GM18526 (cell line): ENCODE data around the gene CADPS.

ENCODE experiments used
- POLR2A ChIP-seq: IDR thresholded peaks from 3 replicates; pipeline ENCODE4 v1.6.1; 2011; ENCODE audit not compliant: insufficient read length; ENCODE audit errors: extremely low read depth

Gene CADPS

DNA sequence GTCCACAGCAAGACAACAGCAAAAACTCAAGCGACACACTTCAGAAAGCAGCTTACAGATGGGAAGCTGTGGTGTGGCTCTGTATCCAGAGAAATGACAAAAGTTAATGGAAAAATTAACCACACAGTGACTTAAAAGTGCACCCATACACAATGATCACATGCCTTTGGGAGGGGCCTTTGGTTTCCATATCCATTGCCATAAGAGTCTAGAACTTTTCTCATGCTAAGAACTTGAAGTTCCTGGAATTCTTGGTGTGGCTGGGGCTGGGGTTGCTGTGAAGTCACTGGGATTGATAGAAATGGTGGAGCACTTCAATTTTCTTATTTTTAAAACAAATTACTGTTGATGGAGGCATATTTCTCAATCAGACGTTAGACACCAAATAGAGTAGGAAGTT is 393.3 kb downstream of the CADPS start:
- TF ChIP-seq POLR2A, result no peak

DNA sequence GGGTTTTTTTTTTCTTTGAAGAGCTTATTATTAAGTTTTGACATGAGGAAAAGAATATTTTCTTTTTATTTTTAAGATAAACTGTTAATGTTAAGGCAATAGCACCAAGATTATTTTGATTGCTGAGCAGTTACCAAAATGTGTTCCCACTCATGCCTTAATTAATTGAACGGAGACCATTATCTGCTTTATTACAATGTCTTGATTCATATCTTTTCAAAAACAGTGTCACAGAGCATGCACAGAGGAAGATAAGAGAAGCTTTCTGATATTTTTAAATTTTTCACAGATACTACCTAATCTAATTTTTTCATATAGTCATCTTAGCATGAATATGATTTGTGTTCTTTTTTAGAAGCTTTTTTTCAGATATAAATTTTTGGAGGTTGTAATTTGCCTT is 395.2 kb downstream of the CADPS start:
- TF ChIP-seq POLR2A, result no peak

DNA sequence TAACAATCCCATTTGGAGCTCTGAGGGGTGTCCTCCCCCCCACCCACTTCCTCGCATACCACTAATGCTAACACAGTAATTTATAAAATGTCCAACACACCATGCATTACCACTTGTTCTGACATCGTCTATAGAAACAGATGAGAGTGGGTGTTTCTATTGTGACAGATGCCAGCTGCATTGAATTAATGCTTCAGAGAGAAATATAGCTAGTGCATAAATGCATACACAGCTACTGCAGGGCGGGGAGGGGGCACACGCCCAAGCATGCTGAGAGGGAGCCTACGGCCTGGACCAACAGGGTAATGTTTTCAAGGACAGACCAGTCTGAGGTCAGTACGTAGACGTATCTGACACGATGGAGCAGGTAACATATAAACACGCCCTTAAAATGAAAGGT is 395.9 kb downstream of the CADPS start:
- no peak for TF ChIP-seq POLR2A

DNA sequence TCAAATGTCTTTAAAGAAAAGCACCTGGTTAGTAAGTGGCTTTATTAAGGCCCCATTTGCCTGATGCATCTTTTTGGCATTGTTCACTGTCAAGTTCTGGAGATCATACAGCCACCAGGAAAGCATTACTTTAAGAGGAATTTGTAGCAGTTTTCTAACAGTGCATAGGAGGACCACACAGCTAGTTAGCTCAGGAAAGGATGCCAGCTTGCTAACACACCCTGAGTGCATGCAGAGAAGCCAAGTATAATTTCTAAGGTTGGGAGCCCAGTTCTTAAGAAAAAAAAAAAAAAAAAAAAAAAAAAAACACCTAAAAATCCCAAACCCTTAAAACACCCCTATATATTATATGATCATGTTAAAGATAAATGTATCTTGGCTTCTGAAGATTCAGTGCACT is 399.9 kb downstream of the CADPS start:
- no peak for TF ChIP-seq POLR2A

DNA sequence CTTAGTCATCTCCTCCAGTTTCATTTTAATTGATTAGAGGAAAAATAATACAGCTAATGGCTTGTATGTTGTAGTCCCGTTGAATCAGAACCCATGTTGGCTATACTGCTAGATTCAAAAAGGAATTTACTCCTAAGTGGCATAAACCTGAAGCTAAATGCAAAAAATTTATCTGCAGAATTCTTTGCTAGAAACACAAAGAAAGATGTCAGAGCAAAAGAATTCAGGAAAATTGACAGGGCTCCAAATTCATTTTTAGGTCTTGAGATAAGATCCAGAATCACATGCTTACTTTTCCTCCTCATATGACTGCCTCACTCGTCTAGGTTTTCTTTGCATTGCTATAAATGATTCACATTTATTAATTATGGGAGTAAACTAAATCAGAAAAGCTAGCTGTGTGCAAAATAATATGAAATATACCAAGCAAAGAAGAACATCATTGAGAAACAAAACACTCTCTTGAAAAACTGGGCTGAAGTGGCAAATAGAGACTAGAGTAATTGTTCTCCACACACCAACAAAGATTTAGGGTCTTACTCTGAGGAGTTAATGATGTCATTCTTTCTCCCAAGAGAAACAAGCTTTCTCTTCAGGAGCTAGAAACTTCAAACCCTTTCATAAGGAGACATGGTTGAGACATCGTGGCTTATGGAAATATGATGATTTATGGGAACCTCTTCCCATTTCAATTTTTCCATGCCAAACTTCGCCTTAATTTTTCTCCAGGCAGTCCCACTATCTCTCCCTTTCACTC is 407.1 kb downstream of the CADPS start:
- TF ChIP-seq POLR2A, result no peak

DNA sequence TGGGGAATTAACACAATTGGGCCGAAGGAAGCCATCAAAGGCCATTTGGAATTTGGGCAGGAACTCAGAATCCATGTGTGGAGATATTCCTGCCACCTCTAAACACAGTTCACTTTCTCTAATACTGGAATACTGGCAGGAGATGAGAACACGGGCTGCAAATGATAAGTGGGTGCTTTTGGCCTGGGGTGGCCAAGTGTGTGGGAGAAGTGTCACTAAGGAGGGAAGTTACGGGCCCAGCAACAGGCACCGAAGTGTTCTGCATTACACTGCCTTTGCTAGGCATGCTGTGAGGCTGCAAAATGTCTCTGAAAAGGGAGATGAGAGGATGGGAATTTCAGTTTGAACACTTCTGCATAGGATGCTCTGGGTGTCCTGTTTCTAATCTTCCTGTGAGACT is 412.4 kb downstream of the CADPS start:
- TF ChIP-seq POLR2A, result no peak

DNA sequence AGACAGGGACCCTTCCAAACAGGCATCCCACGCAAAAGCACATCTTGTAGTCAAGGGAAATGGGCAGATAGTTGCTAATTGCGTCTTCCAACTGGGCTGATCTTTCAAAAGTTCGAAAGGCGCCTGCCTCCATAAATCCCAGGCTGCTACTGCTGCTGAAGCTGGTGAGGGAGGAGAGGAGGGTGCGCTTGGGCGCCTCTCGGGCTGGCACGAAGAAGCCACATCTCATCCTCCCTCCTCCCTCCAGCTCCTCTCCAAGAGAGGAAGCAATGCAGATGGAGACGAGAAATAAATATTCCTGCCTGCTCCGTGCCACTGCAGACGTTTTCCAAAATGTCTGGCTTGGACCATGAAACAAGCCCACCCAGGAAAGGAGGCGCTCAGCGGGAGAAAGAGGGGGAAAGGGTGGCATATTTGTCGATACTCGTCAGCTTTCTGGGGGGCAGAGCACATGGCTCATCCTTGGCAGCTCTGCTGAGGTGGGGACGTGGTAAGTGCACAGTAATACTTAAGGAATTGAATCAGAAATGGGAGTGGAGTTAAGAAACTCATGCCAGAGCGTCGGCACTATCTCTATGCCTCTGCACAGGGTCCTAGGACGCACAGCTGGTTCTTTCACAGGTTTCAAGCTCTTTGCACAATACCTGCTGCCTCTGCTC is 413.0 kb downstream of the CADPS start:
- TF ChIP-seq POLR2A, result no peak

DNA sequence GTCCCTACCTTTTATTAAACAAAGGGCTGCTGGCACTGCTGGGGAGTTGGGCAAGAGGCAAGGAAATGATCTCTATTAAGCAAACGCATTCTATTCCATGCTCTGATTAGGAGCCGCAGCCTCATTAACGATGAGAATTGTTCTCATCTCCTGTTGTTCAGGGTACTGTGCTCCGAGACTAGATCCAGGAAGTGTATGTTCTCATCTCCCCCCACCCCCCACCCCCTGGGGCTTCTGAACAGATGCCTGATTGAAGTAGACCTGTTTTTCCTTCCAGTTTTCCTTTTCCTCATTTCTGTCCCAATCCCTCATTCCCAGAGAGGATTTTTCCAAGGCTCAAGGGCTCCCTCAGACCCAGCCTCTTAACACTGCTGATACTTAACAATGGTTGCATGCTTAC is 420.3 kb downstream of the CADPS start:
- no peak for TF ChIP-seq POLR2A

DNA sequence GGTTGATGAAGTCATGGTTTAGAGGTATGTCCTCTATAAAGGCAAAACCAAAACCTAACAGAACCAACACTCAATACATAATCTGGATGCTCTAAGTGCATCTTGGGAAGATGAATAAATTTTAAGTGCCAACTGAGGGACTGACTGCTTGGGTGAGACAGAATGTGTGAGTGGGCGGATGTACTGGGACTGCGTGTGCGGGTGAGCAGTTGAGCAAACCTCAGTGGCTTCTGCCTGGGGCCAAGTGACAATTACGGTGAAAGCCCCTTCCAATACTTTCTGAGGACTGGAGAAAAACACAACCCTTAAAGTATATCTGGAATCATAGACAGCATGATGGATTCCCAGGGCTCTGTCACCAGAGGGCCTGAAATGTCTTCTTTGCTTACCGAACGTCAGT is 421.8 kb downstream of the CADPS start:
- no peak for TF ChIP-seq POLR2A

DNA sequence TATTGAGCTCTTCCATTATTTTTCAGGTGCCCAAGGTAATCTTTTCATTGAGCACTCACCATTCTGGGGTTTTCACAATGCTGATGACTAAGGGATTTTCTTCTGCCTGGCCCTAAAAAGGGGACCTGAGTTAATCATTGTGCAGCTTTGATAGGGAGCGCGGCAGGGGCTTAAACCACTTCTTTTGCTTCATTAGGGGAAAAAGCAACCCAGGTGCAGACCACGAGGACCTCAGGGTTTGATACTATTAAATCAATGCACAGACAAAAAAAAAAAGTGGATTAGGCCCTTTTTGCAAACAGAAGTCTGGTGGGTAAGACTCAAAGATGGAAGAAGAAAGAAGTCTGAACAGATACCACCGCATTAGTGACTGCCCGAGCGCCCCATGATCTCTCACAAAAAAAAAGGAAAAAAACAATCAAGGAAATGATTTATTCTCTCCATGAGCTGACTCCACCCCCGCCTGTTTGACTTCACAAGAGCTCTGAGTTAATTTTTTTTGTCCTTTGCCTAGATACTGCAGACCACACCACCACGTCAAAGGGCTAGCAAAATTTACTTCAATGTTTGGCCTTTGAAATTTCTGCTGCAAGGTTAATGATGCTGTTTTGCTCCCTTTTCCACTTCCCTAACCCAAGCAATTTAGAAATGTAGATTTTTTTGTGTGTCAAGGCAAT is 423.9 kb downstream of the CADPS start:
- TF ChIP-seq POLR2A, result no peak

DNA sequence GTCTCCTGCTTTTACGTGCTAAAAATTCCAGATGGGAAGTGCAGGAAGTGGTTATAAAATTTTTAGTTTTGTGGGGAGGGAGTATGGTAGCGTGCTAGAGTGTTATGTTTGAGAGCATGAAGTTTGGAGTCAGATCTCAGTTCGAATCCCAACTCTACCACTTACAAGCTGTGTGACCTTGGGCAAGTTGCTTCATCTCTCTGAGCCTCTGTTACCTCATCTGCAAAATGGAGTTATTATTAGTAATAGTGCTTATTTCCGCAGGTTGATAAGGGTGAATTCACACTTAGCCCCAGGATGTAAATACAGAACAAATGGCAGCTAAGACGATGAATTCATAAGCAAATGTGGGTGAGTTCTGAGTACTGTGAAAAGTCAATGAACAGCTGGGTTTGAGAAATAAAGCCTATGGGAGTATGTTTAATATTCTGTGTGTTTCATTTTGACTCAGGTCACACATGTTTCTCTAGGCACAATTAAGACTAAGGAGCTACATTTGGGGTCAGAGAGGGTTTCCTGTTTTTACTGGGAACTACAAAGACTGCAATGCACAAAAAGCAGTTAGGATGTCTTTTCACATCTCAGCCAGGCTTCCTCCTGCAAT is 428.8 kb downstream of the CADPS start:
- TF ChIP-seq POLR2A, result no peak

DNA sequence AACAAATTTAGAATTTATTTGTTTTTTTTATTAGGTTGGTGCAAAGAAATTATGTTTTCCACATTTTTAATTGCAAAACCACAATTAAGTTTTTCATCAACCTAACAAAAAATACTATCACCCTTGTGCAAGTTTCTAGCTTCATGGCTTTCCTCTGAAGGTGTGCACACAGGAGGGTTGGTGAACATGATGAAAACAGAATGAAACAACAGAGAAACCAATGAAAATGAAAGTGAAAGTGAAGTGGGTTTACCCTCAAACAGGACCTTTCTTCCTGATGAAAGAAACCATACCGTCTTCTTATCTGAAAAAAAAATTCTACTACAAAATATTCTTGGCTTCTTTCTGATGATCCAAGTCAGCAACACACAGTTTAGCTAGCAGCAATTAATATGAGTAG is 429.9 kb downstream of the CADPS start:
- no peak for TF ChIP-seq POLR2A

DNA sequence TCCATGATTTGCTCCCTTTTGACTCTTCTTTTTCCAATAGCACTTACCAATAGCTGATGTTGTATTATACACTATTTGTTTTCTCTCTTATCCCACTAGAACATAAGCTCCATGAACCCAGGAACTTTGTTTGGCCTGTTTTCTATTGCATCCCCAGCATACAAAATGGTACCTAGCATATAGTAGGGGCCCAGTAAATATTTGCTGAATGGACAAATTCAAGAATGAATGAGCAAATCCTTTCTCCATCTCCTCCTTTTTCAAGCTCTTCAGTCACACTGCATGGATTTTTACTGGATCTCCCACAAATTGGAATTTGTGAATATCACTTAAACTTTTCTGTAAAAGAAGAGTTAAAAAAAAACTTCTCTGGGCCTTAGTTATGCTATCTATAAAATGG is 435.2 kb downstream of the CADPS start:
- no peak for TF ChIP-seq POLR2A

DNA sequence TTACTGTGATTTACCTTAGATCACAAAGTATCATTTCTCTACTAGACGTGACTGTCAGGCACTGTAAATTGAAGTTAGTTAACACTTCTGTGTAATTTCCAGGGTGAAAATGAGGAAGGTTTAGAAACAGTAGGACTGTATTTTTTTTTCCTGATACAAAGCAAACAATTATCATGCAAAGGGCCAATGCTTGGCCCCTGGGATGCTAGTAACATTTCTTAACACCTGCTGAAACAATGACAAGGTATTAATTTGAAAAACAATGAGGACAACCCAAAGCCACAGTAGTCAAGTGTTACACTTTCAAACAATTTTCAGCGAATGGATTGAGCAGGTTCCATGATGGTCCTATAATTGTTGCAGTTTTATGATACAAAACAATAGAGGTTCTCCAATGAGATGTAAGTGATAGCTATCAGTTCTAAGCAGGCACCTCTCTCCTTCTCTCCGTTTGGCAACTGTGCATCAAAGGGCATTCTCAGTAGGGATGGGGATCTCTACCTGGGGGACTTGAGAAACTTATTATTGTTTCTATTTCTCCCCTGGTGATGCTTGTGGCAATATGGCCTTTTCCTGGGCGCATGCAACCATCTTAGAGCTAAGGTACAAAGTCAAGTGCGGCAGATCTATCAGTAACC is 435.9 kb downstream of the CADPS start:
- no peak for TF ChIP-seq POLR2A

DNA sequence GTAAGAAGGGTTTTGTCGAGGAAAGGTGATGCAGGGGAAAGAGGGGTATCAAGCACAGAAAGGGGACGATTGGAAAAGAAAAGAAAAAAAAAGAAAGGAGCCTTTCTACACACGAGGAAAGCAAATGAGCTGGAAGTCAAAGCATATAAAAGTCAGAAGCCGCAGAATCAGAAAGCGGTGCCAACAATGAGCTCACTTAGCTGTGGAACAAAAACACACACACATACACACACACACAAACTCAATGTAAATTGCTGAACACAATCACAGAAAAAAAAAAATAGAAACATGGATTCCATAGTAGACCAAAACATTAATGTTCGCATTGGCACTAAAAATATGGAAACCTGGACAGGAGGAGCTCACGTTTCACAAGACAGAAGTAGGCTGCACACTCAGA is 438.4 kb downstream of the CADPS start:
- TF ChIP-seq POLR2A, result no peak
